Stimulated activated CD4-positive, alpha-beta T cell treated with anti-CD3 and anti-CD28 coated beads, Interleukin-12 subunit alpha, Interleukin-12 subunit beta, amount 100 ng/mL, for 4 hours (primary cell): ENCODE results near the gene GSK3A.

ENCODE experiments used
- DNase-seq: peaks from one replicate; pipeline ENCODE4 v3.0.0-alpha.2; 2020

The GSK3A gene

DNA sequence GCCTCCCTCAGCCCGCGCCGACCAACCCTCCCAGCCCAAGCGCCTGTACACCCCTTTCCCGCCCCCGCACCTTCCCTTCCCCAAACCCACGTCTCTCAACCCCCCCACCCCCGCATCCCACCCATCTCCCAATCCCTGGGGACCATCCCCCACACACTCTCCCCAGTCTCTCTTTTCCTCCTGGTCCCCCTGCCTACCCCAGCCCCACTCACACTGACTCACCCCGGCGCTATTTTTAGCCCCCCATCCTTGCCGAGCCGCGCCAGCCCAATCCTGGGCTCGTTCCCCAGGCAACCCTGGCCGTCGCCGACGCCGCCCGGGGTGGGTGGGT lies 38.4 kb upstream of the GSK3A start:
- no peak for DNase-seq

DNA sequence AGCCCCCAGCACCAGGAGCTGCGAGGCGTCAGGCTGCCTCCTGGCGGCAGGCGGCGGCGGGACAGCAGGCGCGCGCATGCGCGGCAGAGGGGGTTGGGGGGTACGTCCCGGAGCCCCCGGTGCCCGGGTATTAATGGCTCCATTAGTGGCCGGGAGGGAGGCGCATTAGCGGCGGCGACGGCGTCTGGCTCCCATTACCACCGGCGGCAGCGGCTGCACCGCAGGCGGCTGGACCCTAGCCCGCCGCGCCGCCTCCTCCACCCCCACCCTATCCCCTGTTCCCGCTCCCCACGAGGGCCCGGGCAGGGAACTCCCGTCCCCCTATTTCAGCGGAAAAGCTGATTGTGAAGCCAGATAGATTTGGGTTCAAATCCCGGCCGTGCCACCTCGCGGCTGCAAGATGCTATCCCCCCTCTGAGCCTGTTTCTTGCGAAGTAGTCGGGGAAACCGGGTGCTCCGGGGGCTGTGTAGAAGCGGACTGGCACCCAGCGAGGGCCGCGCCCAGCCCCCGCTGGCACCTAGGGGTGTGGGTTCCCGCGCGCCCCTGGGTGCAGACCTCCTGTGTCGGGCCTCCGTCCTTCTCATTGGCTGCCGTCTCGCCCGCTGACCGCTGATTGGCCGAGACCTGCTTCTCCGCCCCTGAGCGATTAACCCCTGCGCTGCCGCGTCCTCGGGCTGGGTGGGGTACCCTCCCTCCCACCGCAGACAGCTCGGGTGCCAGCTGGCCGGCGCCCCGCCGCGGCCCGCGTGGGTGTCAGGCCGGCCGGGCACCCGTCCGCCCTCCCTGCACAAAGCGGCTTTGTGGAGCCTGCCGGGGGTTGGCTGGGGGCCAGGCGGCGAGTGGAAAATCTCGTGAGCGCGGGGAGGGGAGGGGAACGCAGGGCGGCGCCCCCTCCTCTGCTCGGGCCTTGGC lies 37.8 kb upstream of the GSK3A start:
- peak; percentile 86 for DNase-seq

DNA sequence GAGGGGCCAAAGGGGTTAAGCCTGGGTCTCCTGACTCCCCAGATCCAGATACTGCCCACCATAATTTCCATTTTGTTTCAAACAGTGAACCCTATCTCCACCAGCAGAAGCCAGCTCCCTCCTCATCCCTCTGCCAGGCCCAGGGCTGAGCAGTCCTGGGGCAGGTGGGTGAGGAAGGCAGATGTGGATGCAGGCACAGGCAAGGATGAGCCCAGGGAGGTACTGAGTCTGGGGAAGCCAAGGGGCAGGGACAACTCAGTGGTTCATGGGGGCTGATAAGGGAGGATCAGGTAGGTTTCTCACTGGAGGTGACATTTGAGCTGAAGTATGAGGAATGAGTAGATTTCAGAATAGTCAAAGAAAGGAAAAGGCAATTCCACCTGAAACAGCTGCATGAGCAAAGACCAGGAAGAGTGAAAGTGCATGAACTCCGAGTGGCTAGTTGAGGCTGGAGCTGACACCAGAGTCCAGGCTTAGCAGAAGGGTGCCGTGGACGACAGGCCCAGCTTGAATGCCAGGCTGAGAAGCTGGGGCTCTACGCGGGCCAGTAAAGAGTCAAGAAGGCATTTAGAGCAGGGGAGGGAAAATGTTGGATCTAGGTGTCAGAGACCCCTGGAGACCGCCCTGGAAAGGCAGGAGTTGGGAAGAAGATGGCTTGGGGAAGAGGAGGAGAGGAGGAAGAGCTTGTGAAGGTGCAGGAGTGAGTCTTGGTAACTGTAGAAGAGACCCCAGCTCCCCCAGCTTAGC lies 36.9 kb upstream of the GSK3A start:
- DNase-seq = no peak

DNA sequence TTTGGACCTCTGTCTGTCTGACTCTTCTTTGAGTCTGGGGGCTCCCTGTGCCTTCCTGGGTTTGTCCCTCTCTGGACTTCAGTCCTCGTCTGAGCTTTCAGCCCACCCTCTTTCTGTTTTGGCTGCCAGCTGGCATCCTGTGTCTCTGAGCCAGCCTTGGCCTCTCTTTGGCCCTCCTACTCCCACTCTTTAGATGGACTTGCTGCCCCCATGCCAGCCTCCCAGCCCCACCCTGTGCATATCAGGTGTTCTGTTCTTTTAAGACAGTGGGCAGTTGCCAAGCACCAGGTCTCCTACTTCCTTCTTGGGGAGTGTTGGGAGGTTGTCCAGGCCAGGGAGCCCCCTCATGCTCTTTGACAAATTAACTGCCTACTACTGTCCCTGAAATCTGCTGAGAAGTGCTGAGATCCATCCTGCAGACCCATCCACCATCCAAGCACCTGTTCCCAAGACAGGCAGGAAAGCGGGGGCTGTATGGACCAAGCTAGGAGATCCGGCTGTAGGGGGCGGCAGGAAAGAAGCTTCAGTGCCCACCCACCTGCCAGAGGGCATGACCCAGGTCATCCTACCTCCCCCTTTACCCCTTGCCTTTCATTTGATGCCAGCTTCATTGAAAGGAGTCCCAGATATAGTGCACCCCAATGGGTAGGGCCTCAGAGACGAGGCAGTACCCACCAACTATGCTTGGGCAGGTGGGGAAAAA lies 36.2 kb upstream of the GSK3A start:
- DNase-seq = no peak

DNA sequence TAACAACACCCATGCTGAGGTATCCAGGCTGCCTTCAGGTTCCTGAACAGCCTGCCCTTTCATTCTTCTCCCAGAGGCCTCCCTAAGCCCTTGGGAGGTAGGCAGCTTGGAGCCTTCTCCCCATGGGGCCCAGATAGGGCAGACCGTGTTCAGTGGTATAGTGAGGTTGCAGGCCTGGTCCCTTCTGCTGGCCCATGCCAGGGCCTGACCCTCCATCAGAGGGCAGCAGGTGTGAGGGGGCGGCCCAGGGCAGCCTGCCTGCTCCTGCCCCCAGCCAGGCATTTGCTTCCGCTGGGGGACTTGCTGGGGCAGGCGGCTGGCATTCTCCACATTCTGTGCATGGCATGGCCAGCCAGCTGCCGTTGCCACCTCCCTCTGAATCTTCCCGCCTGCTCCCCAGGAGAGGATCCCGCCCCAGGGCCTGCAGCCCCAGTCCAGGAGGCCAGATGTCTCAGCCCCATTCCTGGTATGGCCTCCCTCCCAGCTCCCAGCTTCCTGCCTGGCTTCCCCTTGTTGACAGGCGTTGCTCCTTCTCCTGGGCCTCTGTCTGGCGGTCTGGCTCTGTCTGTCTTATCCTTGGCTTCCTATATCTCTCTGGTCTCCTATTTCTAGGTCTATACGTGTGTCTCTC lies 35.5 kb upstream of the GSK3A start:
- no peak for DNase-seq

DNA sequence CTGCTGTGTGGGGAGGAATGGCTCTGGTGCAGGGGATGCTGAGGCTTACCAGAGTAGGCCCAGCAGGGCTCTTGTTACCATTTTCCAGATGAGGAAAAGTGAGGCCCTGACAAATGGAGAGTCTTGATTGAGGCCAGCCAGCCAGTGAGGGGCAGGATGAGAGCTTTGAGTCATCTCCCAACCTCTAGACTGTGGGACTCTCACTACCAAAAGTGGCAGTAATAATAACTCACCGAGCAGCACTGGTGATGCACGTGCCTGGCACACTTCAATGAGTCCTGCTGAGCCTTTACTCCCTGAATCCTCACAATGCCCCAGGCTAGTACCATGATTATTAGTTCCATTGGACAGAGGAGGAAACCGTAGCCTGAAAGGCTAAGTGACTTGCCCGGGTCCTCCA lies 34.4 kb upstream of the GSK3A start:
- DNase-seq = no peak

DNA sequence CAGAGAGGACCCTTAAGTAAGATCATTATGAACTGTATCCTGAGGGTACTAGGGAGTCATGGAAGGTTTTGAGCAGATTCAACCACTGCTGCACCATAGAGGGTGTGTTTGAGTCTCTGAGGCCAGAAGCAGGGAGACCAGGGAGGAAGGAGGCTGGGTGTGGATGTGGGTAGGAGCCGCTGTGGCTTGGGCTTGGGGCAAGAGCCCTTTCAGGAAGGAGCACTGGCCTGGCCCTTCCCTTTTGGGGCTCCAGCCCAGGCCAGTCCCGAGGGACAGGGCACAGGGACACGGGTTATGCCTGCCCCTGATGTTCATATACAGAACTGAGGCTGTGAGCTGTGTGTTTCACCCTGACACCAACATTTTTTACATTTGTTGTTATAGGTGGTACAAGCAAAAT lies 33.9 kb upstream of the GSK3A start:
- no peak for DNase-seq

DNA sequence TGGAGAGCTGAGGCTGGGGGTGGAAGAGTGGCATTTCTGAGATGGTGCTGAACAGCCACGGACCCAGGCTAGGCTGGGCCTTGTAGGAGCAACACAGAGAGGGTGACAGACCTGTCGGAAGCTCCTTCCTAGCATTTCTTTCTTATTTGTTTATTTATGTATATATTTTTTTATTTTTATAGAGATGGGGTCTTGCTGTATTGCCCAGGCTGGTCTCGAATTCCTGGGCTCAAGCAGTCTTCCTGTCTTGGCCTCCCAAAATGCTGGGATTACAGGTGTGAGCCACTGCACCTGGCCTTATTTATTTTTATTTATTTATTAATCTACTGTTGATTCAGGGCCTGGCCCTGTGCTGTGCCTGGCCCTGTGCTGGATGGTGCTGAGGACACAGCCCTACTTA lies 33.1 kb upstream of the GSK3A start:
- DNase-seq = no peak

DNA sequence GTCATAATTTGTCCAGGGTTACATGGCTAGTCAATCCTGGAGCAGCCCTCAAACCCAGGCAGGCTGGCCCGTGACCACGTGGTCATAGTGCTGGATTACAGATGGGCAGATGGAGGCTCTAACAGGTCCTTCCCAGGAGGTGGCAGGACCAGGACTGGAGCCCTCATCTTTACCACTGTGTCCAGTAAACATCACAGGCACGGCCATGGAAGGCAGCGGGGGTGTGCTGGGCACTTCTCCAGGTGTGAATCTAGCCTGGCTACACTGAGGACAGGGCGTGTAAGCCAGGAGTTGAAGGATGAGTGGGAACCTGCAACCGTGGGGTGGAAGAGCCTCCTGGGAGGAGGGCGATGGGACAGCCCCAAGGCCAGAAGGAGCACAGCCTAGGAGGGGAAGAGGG lies 32.7 kb upstream of the GSK3A start:
- no peak for DNase-seq

DNA sequence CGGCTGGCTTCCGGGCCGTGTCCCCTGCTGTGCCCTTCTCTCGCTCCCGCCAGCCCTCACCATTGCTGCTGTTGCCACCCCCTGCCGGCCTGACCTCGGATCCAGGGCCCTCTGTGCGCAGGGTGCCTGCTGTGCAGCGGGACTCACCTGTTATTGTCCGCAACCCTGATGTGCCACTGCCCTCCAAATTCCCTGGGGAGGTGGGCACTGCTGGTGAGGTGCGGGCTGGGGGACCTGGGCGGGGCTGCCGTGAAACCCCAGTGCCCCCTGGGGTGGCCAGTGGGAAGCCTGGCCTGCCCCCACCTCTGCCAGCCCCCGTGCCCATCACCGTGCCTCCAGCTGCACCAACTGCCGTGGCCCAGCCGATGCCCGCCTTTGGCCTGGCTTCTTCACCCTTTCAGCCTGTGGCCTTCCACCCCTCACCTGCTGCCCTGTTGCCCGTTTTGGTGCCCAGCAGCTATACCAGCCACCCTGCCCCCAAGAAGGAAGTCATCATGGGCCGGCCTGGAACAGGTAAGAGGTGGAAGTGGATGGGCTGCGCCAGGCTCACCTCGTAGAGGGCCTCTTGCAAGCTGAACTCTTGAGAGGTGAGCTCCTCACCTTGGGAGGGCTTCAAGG lies 31.8 kb upstream of the GSK3A start:
- DNase-seq = no peak

DNA sequence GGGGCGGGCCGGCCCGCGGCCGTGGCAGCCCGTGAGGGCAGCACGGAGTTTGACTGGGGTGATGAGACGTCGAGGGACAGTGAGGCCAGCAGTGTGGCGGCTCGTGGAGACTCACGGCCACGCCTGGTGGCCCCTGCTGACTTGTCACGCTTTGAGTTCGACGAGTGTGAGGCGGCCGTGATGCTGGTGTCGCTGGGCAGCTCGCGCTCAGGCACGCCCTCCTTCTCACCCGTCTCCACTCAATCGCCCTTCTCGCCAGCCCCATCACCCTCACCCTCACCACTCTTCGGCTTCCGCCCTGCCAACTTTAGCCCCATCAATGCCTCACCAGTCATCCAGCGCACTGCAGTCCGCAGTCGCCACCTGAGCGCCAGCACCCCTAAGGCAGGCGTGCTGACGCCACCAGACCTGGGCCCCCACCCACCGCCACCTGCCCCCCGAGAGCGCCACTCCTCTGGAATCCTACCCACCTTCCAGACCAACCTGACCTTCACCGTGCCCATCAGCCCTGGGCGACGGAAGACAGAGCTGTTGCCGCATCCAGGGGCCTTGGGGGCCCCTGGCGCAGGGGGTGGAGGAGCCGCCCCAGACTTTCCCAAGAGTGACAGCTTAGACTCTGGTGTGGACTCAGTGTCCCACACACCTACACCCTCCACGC lies 31.1 kb upstream of the GSK3A start:
- no peak for DNase-seq

DNA sequence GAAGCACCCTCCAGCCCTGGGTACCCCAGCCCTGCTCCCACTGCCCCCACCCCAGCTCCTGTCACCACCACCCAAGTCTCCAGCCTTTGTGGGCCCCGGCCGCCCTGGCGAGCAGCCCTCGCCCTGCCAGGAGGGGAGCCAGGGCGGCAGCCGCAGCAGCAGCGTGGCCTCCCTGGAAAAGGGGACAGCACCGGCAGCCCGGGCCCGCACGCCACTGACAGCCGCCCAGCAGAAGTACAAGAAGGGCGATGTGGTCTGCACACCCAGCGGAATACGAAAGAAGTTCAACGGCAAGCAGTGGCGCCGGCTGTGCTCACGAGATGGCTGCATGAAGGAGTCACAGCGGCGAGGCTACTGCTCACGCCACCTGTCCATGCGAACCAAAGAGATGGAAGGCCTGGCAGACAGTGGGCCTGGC lies 30.6 kb upstream of the GSK3A start:
- no peak for DNase-seq

DNA sequence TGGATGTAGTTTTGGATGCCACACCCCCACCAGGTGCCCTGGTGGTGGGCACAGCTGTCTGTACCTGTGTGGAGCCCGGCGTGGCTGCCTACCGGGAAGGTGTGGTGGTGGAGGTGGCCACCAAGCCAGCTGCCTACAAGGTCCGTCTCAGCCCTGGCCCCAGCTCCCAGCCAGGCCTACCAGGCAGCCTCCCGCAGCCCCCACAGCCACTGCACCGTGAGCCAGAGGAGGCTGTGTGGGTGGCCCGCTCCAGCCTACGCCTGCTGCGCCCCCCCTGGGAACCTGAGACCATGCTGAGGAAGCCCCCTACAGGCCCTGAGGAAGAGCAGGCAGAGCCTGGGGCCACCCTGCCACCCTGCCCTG lies 30.1 kb upstream of the GSK3A start:
- DNase-seq = no peak

DNA sequence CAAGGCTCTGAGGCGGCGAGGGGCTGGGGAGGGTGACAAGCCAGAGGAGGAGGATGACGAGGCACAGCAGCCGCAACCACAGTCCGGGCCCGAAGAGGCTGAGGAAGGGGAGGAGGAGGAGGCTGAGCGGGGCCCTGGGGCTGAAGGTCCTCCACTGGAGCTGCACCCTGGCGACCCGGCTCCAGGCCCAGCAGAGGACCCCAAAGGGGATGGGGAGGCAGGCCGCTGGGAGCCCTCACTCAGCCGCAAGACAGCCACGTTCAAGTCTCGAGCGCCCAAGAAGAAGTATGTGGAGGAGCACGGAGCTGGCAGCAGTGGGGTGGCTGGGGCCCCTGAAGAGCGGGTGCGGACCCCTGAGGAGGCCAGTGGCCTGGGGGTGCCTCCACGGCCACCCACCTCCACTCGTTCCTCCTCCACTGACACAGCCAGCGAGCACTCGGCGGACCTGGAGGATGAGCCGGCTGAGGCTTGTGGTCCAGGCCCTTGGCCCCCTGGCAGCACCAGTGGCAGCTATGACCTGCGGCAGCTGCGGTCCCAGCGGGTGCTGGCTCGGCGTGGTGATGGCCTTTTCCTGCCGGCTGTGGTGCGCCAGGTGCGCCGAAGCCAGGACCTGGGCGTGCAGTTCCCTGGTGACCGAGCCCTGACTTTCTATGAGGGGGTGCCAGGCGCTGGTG lies 29.6 kb upstream of the GSK3A start:
- DNase-seq = no peak

DNA sequence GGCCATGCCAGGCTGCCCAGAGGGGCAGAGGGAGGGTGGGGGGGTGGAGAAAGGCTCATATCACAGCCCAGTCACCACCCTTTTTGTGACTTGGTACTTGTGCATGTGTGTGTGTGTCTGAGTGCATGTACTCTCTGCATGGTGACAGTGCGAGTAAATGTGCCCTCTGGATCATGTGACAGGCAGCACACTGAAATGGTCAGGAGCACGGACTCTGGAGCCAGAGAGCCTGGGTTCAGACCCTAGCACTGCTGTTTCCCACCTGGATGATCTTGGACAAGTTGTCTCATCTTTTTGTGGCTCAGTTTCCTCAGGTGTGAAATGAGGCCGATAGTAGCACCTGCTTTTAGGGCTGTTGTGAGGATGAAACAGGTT lies 28.6 kb upstream of the GSK3A start:
- DNase-seq = no peak

DNA sequence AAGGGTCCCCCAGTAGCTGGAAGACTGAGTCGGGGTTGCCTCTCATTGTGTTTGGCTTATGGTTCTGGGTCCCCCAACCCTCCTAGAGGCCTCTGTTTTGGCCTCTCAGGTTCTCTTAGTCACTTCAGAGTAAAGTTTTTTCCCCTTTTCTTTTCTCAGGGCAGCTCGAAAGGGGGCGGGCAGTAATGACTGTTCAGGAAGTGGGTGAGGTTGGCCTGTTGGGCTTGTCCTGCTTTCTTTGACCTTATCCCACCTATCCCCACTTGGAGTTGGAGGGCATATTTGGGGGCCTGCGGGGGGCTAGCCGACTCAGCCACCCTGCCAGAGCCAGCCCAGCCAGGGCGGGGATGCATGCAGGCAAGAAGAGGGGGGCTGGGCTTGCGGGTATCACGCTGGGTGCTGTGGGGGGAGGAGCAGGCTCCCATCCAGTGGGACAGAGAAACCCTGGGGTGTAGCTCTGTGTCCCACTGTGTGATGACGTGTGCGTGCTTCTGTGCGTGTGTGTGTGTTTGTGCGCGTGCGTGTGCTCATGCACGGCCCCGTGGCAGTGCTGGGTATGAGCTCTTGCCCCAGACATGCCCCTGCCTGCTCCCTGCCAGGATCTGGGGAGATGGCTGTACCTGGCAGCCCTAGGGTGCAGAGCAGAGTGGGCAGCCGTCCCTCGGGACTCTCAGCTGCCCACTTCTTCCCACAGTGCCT lies 28.1 kb upstream of the GSK3A start:
- peak; percentile 54 for DNase-seq

DNA sequence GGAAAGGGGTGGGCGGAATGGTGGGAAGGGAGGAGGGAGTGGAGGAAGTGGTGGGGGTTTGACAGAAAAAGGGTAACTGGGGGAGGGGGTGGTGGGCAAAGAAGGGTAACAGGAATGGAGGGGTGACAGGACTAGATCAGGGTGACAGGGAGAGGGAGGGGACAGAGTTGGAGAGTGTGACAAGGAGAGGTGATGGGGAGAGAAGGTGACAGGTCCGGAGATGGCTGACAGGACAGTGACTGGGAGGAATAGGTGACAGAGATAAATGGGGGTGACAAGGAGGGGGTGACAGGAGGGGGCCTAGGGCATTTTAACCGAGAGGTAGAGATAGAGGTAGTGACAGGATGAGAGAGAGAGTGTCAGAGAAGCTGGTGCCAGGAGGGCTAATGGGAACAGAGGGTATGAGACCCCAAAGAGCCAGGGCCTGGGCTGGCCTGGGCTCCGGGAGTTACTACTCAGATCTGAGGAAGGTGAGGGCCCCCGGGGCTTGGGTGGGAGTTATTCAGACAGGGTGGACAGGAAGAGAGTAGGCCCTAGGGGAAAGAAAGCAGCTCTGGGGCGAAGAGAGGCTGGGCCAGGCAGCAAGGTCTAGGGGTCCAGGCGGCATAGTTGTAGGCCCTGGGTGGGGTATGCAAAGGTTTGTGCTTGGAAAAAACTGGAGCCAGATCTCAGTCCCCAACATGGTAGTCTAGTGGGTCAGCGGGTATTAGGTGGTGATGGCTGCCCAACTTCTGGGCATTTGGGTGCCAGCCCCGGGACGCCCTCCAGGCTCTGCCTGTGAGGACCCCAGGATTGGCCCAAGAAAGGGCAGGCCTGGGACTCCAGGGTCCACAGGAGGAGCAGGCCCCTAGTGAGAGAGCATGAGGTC lies 27.3 kb upstream of the GSK3A start:
- no peak for DNase-seq

DNA sequence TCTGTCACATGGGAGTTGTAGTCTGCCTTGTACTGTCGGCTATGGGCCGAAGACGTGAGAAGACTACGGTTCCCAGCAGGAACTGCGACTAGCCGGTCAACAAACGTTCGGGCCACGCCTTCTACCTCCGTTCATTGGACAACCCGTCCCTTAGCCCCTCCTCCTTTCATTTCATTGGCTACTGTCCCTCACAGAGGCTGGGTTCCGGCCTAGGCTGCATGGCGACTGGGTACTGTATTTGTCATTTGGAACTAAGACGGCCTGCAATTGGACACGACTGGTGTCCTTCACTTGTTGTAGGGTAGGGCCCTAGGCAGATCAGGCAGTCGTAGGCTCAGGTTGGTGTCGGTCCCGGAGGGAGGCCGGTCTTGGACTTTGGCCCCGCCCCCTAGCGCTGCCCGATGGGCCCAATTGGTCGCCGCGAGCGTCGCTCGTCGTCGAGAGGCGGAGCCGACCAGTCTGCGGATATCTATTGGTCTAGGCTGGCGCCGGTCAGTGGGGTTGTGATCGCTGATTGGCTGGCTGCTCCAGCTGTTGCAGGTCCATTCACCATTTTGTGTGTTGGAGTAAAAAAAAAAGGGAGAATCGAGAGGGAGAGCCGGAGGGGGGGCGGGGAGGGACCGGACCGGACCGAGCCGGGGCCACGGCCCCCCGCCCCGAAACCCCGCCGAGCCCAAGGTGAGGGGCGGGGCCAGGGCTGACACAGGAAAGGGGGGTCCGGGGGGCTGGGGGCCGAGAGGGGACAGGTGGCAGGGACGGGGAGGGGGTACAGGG lies 26.5 kb upstream of the GSK3A start, which contains the start of gene CIC:
CIC (plus strand) TSS at position 549 of the 774 bp plus-strand sequence. CDS start 2,532 bp downstream, outside the sequence.
- peak; percentile 99 for DNase-seq

DNA sequence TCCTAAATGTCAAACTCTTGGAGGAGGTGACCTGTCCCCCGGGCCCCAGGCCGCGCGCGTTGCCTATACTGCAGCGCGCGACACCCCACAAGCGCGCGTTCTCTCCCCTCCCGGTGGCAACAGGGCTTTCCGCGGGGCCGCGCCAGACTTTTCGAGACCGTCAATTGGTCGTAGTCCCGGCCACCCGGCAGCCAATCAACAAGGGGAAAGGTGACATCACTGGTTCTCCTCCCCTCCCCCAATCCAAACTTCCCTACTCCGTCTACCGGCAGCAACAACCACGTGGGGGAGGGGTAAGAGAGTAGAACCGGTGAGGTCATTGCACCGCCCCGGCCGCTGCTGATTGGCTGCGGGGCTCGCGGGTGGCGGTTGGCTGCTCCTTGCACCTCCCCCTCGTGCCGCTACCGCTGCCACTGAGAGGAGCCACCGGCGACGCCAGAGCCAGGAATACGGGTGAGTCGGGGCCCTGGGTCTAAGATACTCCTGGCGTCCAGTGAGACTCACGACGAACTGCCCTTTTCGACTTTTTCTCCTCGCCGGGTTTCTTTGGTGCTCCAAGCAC lies 25.8 kb upstream of the GSK3A start:
- peak; percentile 92 for DNase-seq
